ENCODE data around the gene C3. TPM values are rescaled to one million over a fixed set of nuclear protein-coding genes. Genes with fewer than 3 reads are reported as not detected.

C3 gene
- total RNA-seq, 1 donor from 2014 or later: 0.69 TPM

DNA sequence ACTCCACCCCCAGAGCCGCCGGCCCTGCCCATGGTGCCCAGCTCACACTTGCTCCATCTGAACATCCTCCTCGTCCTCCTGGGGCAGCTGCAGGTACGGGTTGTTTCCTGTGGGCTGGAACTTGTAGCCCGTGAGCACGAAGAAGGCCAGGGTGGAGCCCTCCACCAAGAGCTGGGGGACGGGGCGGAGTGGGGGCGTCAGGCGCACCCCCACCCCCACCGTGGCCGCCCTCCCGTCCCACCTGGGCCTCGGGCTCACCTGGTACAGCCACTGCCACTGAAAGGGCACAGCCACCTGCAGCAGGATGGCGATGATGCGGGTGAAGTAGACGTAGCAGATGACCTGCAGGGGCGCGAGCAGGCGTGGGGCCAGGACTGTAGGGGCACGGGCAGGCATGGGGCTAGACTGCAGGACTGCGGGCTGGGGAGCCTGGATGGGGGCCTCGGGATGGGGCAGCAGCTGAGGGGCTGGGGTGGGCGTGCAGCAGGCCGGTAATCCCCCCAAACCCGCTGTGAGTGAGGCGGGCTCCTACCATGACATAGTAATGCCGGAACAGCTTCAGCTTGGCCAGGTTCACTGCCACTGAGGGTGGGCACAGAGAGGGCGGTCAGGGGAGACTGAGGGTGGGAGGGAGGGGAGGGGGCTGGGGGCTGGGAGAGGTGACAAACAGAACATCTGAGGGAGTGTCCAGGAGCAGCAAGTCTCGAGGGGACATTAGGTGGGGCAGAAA lies 10.7 kb upstream of the C3 start:
- Mint-ChIP-seq H3K4me3 (ENCODE audit: unreplicated experiment) (no peak overlapping the region), H3K36me3 (ENCODE audit: unreplicated experiment) (no peaks in the 10 kb centered on the region), H3K27me3 (ENCODE audit: unreplicated experiment) (peaks cover 3% of the 10 kb centered on the region), H3K9me3 (ENCODE audit: unreplicated experiment) (peaks cover 2% of the 10 kb centered on the region), H3K4me1 (ENCODE audit: low read depth, unreplicated experiment) (peaks cover 1% of the 10 kb centered on the region), H3K27ac (ENCODE audit: unreplicated experiment) (no peak overlapping the region)
- TF ChIP-seq, protein P1, sequence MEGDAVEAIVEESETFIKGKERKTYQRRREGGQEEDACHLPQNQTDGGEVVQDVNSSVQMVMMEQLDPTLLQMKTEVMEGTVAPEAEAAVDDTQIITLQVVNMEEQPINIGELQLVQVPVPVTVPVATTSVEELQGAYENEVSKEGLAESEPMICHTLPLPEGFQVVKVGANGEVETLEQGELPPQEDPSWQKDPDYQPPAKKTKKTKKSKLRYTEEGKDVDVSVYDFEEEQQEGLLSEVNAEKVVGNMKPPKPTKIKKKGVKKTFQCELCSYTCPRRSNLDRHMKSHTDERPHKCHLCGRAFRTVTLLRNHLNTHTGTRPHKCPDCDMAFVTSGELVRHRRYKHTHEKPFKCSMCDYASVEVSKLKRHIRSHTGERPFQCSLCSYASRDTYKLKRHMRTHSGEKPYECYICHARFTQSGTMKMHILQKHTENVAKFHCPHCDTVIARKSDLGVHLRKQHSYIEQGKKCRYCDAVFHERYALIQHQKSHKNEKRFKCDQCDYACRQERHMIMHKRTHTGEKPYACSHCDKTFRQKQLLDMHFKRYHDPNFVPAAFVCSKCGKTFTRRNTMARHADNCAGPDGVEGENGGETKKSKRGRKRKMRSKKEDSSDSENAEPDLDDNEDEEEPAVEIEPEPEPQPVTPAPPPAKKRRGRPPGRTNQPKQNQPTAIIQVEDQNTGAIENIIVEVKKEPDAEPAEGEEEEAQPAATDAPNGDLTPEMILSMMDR (IDR thresholded peaks at IDR 0.05; ENCODE audit: partially characterized antibody, unreplicated experiment): no peak
- no peak for DNase-seq

DNA sequence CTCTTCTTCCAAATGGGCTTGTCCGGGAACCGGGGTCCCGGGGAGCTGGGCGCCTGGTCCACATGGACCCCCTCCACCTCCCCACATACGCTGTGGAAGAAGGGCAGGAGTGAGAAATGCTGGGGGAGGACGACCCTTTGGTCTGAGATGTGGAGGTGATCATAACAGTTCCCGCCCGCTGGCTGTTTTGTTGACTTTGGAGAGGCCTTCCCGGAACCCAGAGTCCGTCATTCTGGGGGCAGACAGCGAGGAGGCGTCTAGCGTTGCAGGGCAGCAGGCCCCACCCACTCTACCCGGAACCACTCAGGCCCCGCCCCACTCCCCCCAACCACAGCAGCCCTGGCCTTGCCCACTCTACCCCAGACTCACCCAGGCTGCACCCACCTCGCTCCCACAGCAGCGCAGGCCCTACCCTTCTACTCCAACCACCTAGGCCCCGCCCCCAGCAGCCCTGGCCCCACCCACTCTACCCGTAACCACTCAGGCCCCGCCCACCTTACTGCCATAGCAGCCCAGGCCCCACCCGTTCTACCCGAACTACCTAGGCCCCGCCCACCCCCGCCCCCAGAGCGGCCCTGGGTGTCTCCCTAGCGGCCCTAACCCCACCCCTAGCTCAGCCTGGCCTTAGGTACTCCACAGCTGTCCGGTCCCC lies 9.8 kb upstream of the C3 start:
- peak; percentile 40 for DNase-seq
- peaks cover 4% of the 10 kb centered on the region for H3K4me1 Mint-ChIP-seq (ENCODE audit: low read depth, unreplicated experiment)
- H3K27ac Mint-ChIP-seq (ENCODE audit: unreplicated experiment): no peak overlapping the region
- no peak overlapping the region for H3K4me3 Mint-ChIP-seq (ENCODE audit: unreplicated experiment)
- H3K36me3 Mint-ChIP-seq (ENCODE audit: unreplicated experiment): no peaks in the 10 kb centered on the region
- H3K27me3 Mint-ChIP-seq (ENCODE audit: unreplicated experiment): peaks cover 3% of the 10 kb centered on the region
- TF ChIP-seq, protein P1 (IDR thresholded peaks at IDR 0.05; ENCODE audit: partially characterized antibody, unreplicated experiment): no peak
- H3K9me3 Mint-ChIP-seq (ENCODE audit: unreplicated experiment): peaks cover 2% of the 10 kb centered on the region

DNA sequence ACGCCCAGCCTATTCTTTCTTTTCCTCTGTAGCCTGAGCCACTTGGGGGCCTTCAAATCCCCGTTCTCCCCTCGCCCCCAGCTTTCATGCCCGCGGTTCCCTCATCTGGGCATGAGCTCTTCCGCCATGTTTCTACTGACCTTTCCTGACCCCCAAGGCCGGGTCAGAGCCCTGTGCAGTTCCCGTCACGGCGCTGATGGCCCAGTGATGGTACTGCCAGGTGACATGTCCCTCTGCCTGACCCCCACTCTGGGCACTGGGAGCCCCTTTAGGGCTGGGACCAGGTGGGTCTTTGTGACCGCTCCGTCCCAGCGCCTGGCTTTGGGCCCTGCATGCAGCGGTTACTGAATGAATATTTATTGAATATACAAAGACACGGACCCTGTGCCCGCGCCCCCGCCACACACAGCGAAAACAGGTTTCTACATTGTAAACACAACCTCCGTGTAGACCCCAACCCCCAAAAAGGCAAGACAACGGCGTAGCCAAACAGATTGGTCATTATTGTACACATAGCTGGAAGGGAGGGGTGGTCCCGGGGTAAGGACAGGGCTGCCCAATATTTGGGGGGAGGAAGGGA lies 9.2 kb upstream of the C3 start:
- H3K36me3 Mint-ChIP-seq (ENCODE audit: unreplicated experiment): no peaks in the 10 kb centered on the region
- no peak for DNase-seq
- no peak overlapping the region for H3K27ac Mint-ChIP-seq (ENCODE audit: unreplicated experiment)
- peaks cover 2% of the 10 kb centered on the region for H3K27me3 Mint-ChIP-seq (ENCODE audit: unreplicated experiment)
- H3K4me1 Mint-ChIP-seq (ENCODE audit: low read depth, unreplicated experiment): peaks cover 4% of the 10 kb centered on the region
- no peak overlapping the region for H3K4me3 Mint-ChIP-seq (ENCODE audit: unreplicated experiment)
- TF ChIP-seq, protein P1 (IDR thresholded peaks at IDR 0.05; ENCODE audit: partially characterized antibody, unreplicated experiment): no peak
- peaks cover 3% of the 10 kb centered on the region for H3K9me3 Mint-ChIP-seq (ENCODE audit: unreplicated experiment)

DNA sequence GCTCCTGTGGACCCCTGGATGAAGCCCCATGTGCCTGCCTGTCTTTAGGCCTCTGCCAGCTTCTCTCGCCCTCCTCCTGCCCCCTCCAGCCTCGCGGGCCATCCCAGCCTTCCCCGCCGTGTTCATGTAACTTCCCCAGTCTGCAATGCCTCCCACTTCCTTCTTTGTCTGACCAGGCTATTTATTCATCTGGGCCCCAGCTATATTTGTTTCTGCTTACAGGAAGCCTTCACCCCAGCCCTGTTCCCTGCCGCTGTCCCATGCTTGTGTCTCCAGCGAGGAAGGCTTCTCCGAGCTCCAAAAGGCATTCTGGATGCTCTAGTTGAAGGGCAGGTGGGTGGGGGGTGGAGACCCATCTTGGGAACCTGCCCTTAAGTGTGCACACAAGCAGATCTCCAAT lies 7.9 kb upstream of the C3 start:
- no peak for DNase-seq

More for the DNA sequence above, 7.9 kb upstream of the C3 start:
- peaks cover 1% of the 10 kb centered on the region for H3K9me3 Mint-ChIP-seq (ENCODE audit: unreplicated experiment)
- H3K27ac Mint-ChIP-seq (ENCODE audit: unreplicated experiment): no peak overlapping the region
- no peak overlapping the region for H3K4me3 Mint-ChIP-seq (ENCODE audit: unreplicated experiment)
- TF ChIP-seq, protein P1 (IDR thresholded peaks at IDR 0.05; ENCODE audit: partially characterized antibody, unreplicated experiment): no peak
- peaks cover 2% of the 10 kb centered on the region for H3K27me3 Mint-ChIP-seq (ENCODE audit: unreplicated experiment)
- H3K36me3 Mint-ChIP-seq (ENCODE audit: unreplicated experiment): no peaks in the 10 kb centered on the region
- peaks cover 4% of the 10 kb centered on the region for H3K4me1 Mint-ChIP-seq (ENCODE audit: low read depth, unreplicated experiment)

Measured in glutamatergic neuron (in vitro differentiated cells).